AG04450 (cell line): ENCODE data around the gene RNF151. TPM values are rescaled to one million over a fixed set of nuclear protein-coding genes. Genes with fewer than 3 reads are reported as not detected.
"Not testable (repeated sequence)": the region's sequence is repeated elsewhere in the genome, so short reads cannot be mapped to it uniquely, and the experiment has no call there.

ENCODE experiments used
- CTCF ChIA-PET: fragments of 300-600, 350-600 bp; formaldehyde crosslinking; extraction: SDS; loops from one replicate; lab custom pipeline; 2022; ENCODE audit warnings: antibody characterized with exemption, inconsistent platforms; lab: Charles Lee
- POLR2A ChIA-PET: fragments of 350-600 bp; formaldehyde crosslinking; extraction: SDS; loops from one replicate; lab custom pipeline; 2021; ENCODE audit warnings: antibody characterized with exemption, inconsistent platforms; lab: Yijun Ruan, JAX
- DNase-seq: peaks from one replicate; pipeline ENCODE4 v3.0.0-alpha.2; 2011; ENCODE audit warnings: low read depth, low spot score
- H3K27ac ChIP-seq: one replicate; pipeline ENCODE4 v1.5.1; 2012; ENCODE audit warnings: low read depth, low read length, control low read depth
- H3K27me3 ChIP-seq: one replicate; pipeline ENCODE4 v1.6.0; 2012; ENCODE audit warnings: low read length; ENCODE audit not compliant: control insufficient read depth, insufficient read depth
- H3K4me3 ChIP-seq: 2 replicates; pipeline ENCODE4 v1.5.1; 2011; ENCODE audit warnings: mild to moderate bottlenecking, low read depth, low read length, control low read depth
- H3K9me3 ChIP-seq: 2 replicates; pipeline ENCODE4 v1.5.1; 2012; ENCODE audit warnings: low read length; ENCODE audit not compliant: control insufficient read depth, insufficient read depth
- CTCF ChIP-seq: IDR thresholded peaks from 2 replicates; pipeline ENCODE4 v1.5.1; 2011; ENCODE audit warnings: low read depth, low read length, control low read depth, inconsistent platforms
- polyA plus RNA-seq: library from polyadenylated mRNA; depleted of rRNA; stranded (reverse); fragments of >200 nt; gene quantifications from 2 replicates; pipeline ENCODE4 v1.2.3, GENCODE V29; 2011

The RNF151 gene
- polyA plus RNA-seq, 1 experiment = not detected

- no peaks in the 10 kb centered on the region for H3K27me3 ChIP-seq
- CTCF ChIA-PET = interaction anchor here (1.7 kb wide), 1 partner anchor 180 kb away, joined by 5 read pairs; no protein-coding TSS in a partner anchor
- no peak for TF ChIP-seq CTCF
- DNase-seq = no peak
- peak overlapping the region; percentile 86 for H3K4me3 ChIP-seq
- H3K9me3 ChIP-seq = peaks cover 3% of the 10 kb centered on the region; the same call in 1 of the 2 replicates
- peak overlapping the region; percentile 40 for H3K27ac ChIP-seq
- POLR2A ChIA-PET = interaction anchor here (0.6 to 1.7 kb wide), 6 partner anchors 10 to 194 kb away, joined by 3 to 9 read pairs (median 6); partner anchors contain the start of genes MSRB1, RAB26, TBL3 and TRAF7
These were observed 5.7 kb upstream of the RNF151 start for GRCh38 chr16:1960665-1961630.

- Histone ChIP-seq H3K9me3 (peaks cover 3% of the 10 kb centered on the region; the same call in 1 of the 2 replicates), H3K27me3 (no peaks in the 10 kb centered on the region), H3K27ac (no peak overlapping the region), H3K4me3 (no peak overlapping the region)
- no peak for DNase-seq
- TF ChIP-seq CTCF = no peak
- ChIA-PET POLR2A (interaction anchor here (1.0 to 1.7 kb wide), 3 partner anchors 9 to 194 kb away, joined by 3 to 8 read pairs (median 4); partner anchors contain the start of genes MSRB1, TBL3 and TRAF7), CTCF (interaction anchor here (1.7 kb wide), 1 partner anchor 179 kb away, joined by 5 read pairs; no protein-coding TSS in a partner anchor)
These were observed 5.0 kb upstream of the RNF151 start for GRCh38 chr16:1961651-1962067.

- CTCF ChIA-PET, H3K27ac ChIP-seq, H3K27me3 ChIP-seq, H3K9me3 ChIP-seq, DNase-seq: not testable (repeated sequence)
- H3K4me3 ChIP-seq = peak overlapping the region; percentile 90
- POLR2A ChIA-PET = interaction anchor here (1.0 to 1.7 kb wide), 3 partner anchors 9 to 193 kb away, joined by 3 to 8 read pairs (median 3); partner anchors contain the start of genes TBL3 and TRAF7
These were observed 4.2 kb upstream of the RNF151 start for GRCh38 chr16:1962161-1963153.

GRCh38 chr16:1963806-1964505 lies 2.7 kb upstream of the RNF151 start:
- Histone ChIP-seq H3K27me3 (no peaks in the 10 kb centered on the region), H3K9me3 (no peaks in the 10 kb centered on the region; the same call in 1 of the 2 replicates), H3K27ac (peak overlapping the region; percentile 75), H3K4me3 (peak overlapping the region; percentile 90)
- ChIA-PET CTCF (interaction anchor here (0.7 to 0.9 kb wide), 2 partner anchors 245 to 1622 kb away, joined by 4 to 6 read pairs; no protein-coding TSS in a partner anchor), POLR2A (interaction anchor here (0.6 to 2.0 kb wide), 38 partner anchors 8 to 772 kb away, joined by 3 to 20 read pairs (median 5); partner anchors contain the start of genes ECI1, FAHD1, GFER and HAGH)
- TF ChIP-seq CTCF = no peak
- DNase-seq = no peak
